Raji (cell line): Measurements from ENCODE around the gene HDAC10.

Source experiments
- POLR2A ChIP-seq: IDR thresholded peaks from 2 replicates; pipeline ENCODE4 v1.6.1; 2011; ENCODE audit warnings: low read depth, low read length, control low read depth; ENCODE audit not compliant: insufficient read depth

Gene HDAC10

GRCh38 chr22:50255099-50255498 lies 4.0 kb upstream of the HDAC10 start:
- no peak for TF ChIP-seq POLR2A

- TF ChIP-seq POLR2A: no peak
These were observed 2.9 kb upstream of the HDAC10 start for GRCh38 chr22:50253941-50254340.

- no peak for TF ChIP-seq POLR2A
These were observed 2.2 kb upstream of the HDAC10 start for GRCh38 chr22:50253046-50253915.

GRCh38 chr22:50252082-50253045 lies 1.3 kb upstream of the HDAC10 start:
- TF ChIP-seq POLR2A: no peak; the same call in 1 of the 2 replicates

DNA sequence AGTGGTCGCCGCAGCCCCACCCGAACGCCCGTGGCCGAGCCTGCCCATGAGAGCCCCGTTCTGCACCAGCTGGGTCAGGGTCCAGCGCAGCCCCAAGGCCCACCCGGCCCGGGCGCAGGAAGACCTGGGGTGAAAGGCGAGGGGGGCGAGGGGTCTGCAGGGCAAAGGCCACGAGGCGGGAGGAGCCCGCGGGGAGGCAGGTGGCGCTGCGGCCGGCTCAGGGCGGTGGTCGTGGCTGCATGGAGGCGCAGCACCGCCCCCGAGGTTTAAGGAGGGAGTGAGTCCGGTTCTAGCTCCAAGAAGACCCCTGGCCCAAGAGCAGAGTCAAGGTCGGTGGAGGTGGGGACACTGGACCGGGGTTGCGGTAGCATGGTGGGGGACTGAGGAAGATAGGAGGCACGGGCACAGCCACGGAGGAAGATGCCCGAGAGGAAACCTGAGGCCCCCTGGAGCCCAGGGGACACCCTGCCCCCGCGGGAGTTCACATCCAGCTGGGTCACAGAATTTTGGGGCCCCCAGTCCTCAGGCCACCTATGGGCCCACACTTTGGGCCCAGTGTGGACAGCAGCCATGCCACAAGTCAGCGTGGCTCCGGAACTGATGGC lies 514 bp upstream of the HDAC10 start:
- TF ChIP-seq POLR2A: no peak

DNA sequence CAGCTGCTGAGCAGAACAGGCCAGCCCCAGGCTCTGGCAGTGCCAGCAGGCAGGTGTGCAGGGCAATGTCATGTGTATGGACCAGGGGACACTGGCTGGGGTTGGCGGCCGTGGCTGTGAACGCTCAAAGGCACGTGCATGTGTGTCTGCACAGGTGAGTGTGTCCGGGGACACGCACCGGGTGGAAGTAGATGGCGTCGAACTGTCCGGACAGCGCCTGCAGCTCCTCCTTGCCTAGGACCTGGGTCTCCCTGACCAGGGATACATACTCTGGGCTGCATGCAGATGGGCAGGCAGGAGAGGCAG lies 863 bp downstream of the HDAC10 start:
- no peak for TF ChIP-seq POLR2A

GRCh38 chr22:50249341-50250248 lies 1.5 kb downstream of the HDAC10 start:
- TF ChIP-seq POLR2A: no peak

DNA sequence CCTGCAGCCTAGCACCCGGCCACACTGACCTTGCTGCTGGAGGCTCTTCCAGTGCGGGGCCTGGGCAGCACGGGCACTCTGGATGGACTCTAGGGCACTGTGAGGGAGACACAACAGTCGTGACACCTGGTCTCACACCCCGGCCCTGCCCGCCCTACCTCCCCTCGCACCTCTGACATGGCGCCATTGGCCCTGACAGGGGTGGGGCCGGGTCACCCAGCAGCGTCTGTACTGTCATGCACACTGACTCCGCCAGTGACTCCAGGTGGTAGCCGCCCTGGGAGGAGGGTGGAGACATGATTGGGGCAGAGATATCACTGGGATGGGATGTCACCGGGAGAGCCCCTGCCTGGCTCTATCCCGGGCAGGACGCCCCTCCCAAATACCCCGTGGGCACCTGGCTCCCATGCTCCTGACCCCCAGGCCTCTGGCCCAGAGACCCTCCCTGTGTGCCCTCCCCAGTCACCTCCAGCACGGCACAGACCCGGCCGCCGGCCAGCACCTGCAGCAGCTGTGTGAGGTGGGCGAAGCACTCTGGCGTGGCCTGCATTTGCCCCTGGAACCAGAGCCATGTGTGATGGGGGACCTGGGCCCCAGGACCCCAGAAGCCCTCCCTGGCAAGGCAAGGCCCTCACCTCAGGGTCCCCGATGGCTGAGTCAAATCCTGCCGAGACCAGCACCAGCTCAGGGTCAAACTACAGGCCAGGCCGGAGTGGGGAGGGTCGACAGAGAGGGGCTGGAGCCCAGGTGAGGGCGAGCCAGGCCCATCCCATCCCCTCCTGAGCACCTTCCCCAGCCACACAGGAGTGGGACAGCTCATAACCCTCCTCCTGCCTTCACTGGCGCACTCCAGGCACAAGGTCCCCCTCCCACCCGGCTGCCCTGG lies 2.6 kb downstream of the HDAC10 start:
- no peak for TF ChIP-seq POLR2A

DNA sequence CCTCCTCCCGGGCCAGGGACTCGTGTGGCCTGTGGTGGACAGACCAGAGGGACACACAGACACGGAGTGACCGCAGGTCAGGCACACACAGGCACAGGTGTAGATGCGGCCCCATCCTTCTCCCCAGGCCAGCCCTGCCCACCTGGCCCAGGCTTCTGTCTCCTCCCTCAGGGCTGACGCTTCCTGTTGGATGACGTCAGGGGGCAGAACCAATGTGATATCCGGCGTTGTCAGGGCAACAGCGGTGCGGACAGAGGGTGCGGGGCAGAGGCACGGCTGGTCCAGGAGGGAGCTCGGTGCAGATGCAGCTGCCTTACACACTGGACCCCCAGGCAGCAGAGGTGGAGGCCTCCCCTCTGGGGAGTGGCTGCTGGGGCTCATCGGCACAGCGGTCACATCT lies 3.3 kb downstream of the HDAC10 start:
- TF ChIP-seq POLR2A: 0 out of 2 replicates have a peak, but pooled peaks have one; percentile 15

- 0 out of 2 replicates have a peak, but pooled peaks have one; percentile 21 for TF ChIP-seq POLR2A
These were observed 4.6 kb downstream of the HDAC10 start for GRCh38 chr22:50246242-50247175.

- TF ChIP-seq POLR2A: no peak
These were observed 5.6 kb downstream of the HDAC10 start for GRCh38 chr22:50245214-50246072.
